K562 (cell line): Measurements from ENCODE around the gene C1QTNF2. TPM values are rescaled to one million over a fixed set of nuclear protein-coding genes. Genes with fewer than 3 reads are reported as not detected.

Source experiments
- ARID1B ChIP-seq: fragments of 450-650 bp; IDR thresholded peaks from 2 replicates; pipeline ENCODE4 v1.6.1; 2016; ENCODE audit warnings: antibody characterized with exemption, mild to moderate bottlenecking, inconsistent platforms
- ARNT ChIP-seq, 2 experiments: fragments of 450-650 bp; IDR thresholded peaks; 2 replicates each; pipeline ENCODE4 v1.6.1; 2016; ENCODE audit warnings: mild to moderate bottlenecking in 1 of 2
- CHD1 ChIP-seq: fragments of 200-600 bp; sonication (generic); IDR thresholded peaks from one replicate; pipeline ENCODE4 v1.6.1; 2012; ENCODE audit warnings: mild to moderate bottlenecking, moderate library complexity, low read length, inconsistent platforms
- CREM ChIP-seq: IDR thresholded peaks from 2 replicates; pipeline ENCODE4 v1.6.1; 2014; ENCODE audit warnings: antibody characterized with exemption, low read depth
- DEAF1 ChIP-seq: fragments of 450-650 bp; formaldehyde crosslinking; IDR thresholded peaks from 2 replicates; pipeline ENCODE4 v1.4.0; 2020; ENCODE audit warnings: mild to moderate bottlenecking, moderate library complexity
- E4F1 ChIP-seq: fragments of 250-450 bp; sonication (Bioruptor Pico); IDR thresholded peaks from 2 replicates; pipeline ENCODE4 v1.5.0; 2021; ENCODE audit warnings: mild to moderate bottlenecking, borderline replicate concordance
- FIP1L1 ChIP-seq: fragments of 200-400 bp; formaldehyde crosslinking; IDR thresholded peaks from 2 replicates; pipeline ENCODE4 v1.6.1; 2018; ENCODE audit warnings: mild to moderate bottlenecking, low read depth, low read length; ENCODE audit not compliant: poor library complexity, severe bottlenecking
- FOXA3 ChIP-seq, 2 experiments: fragments of 450-650 bp in 1 of 2; sonication (generic) in 1 of 2; formaldehyde crosslinking; IDR thresholded peaks in 1 of 2; conservative IDR thresholded peaks in 1 of 2; 2 replicates each; pipeline versions ENCODE4 v1.4.0 to v1.8.0; 2020 to 2022; ENCODE audit warnings: mild to moderate bottlenecking in 2 of 2, missing genetic modification reagents in 1 of 2
- KHSRP ChIP-seq: fragments of 450-650 bp; IDR thresholded peaks from 2 replicates; pipeline ENCODE4 v1.6.1; 2017
- MBD2 ChIP-seq: sonication (generic); IDR thresholded peaks from 2 replicates; pipeline ENCODE4 v1.6.1; 2016; ENCODE audit warnings: low read depth, borderline replicate concordance
- MCM3 ChIP-seq: fragments of 450-650 bp; IDR thresholded peaks from 2 replicates; pipeline ENCODE4 v1.6.1; 2016
- MECOM ChIP-seq: fragments of 250-450 bp; sonication (Bioruptor Pico); IDR thresholded peaks from 2 replicates; pipeline ENCODE4 v1.8.0; 2022; ENCODE audit warnings: inconsistent platforms
- NKRF ChIP-seq: fragments of 450-650 bp; IDR thresholded peaks from 2 replicates; pipeline ENCODE4 v1.6.1; 2016; ENCODE audit warnings: borderline replicate concordance
- NR3C1 ChIP-seq: sonication (generic); formaldehyde crosslinking; IDR thresholded peaks from 2 replicates; pipeline ENCODE4 v1.8.1; 2022; ENCODE audit warnings: missing genetic modification reagents
- NRF1 ChIP-seq, 2 experiments: fragments of 450-650 bp; IDR thresholded peaks in 1 of 2; conservative IDR thresholded peaks in 1 of 2; 2 replicates each; pipeline ENCODE4 v1.6.1; 2014; ENCODE audit warnings: mild to moderate bottlenecking in 2 of 2
- POLR2A ChIP-seq: fragments of 450-650 bp; conservative IDR thresholded peaks from 2 replicates; pipeline ENCODE4 v1.6.1; 2016
- POLR2AphosphoS5 ChIP-seq: IDR thresholded peaks from 2 replicates; pipeline ENCODE4 v1.6.1; 2011; ENCODE audit warnings: mild to moderate bottlenecking, low read depth, low read length, moderate library complexity; ENCODE audit not compliant: control insufficient read depth, insufficient read depth
- PYGO2 ChIP-seq: fragments of 450-650 bp; IDR thresholded peaks from 2 replicates; pipeline ENCODE4 v1.6.1; 2016; ENCODE audit warnings: mild to moderate bottlenecking, missing genetic modification characterization, moderate library complexity, missing compliant biosample characterization
- RBM15 ChIP-seq: fragments of 200-400 bp; formaldehyde crosslinking; IDR thresholded peaks from 2 replicates; pipeline ENCODE4 v1.6.1; 2018; ENCODE audit warnings: mild to moderate bottlenecking, low read length, moderate library complexity; ENCODE audit not compliant: insufficient read depth
- SMAD4 ChIP-seq: fragments of 250-450 bp; sonication (Bioruptor Pico); conservative IDR thresholded peaks from 2 replicates; pipeline ENCODE4 v1.8.0; 2021; ENCODE audit warnings: inconsistent platforms, mild to moderate bottlenecking, moderate library complexity
- ZBTB43 ChIP-seq: sonication (generic); formaldehyde crosslinking; IDR thresholded peaks from 2 replicates; pipeline ENCODE4 v1.8.0; 2023; ENCODE audit warnings: mild to moderate bottlenecking, missing genetic modification reagents
- ZNF124 ChIP-seq: sonication (generic); formaldehyde crosslinking; IDR thresholded peaks from 2 replicates; pipeline ENCODE4 v1.8.1; 2022; ENCODE audit warnings: missing genetic modification reagents
- ZNF232 ChIP-seq: sonication (generic); formaldehyde crosslinking; IDR thresholded peaks from 2 replicates; pipeline ENCODE4 v1.8.0; 2022; ENCODE audit warnings: mild to moderate bottlenecking, missing genetic modification reagents
- ZNF408 ChIP-seq: fragments of 250-450 bp; sonication (Bioruptor Pico); IDR thresholded peaks from 2 replicates; pipeline ENCODE4 v1.4.0; 2020; ENCODE audit warnings: low read depth, mild to moderate bottlenecking, moderate library complexity
- ZZZ3 ChIP-seq: fragments of 450-650 bp; IDR thresholded peaks from 2 replicates; pipeline ENCODE4 v1.6.1; 2016; ENCODE audit warnings: antibody characterized with exemption, mild to moderate bottlenecking, moderate library complexity
- polyA plus RNA-seq, 8 experiments: library from polyadenylated mRNA; depleted of rRNA in 4 of 8; stranded (reverse) in 5 of 8; unstranded in 3 of 8; fragments of >200 nt; fragmentation: Nextera tagmentation in 2 of 8; fragmentation: Illumina TruSeq in 1 of 8; extraction: Ambion mirVana in 2 of 8; extraction: Trizol in 1 of 8; gene quantifications; 2 replicates each; pipeline versions ENCODE4 v1.2.1 to v1.2.3, GENCODE V29; 2011 to 2014; ENCODE audit warnings: inconsistent platforms in 1 of 8, missing spikeins in 1 of 8
- total RNA-seq, 7 experiments: library from RNA; depleted of rRNA in 6 of 7; stranded (reverse); fragments of >200 nt in 6 of 7; fragmentation: Illumina TruSeq in 2 of 7; extraction: Trizol in 2 of 7; gene quantifications; 2 replicates each; pipeline versions ENCODE4 v1.2.1 to v1.2.3, GENCODE V29; 2011 to 2021; ENCODE audit warnings: low replicate concordance in 1 of 7

C1QTNF2 gene
- total and polyA plus RNA-seq, 9 of the 15 experiments (the other 6 are each of a cell fraction or from before 2014, with no cell fraction given), result not detected

- TF ChIP-seq ZBTB43 (CRISPR knock-in tag), result no peak
- TF ChIP-seq ARNT (IDR thresholded peaks at IDR 0.05), result no peak
- no peak for TF ChIP-seq SMAD4 (CRISPR knock-in tag)
- no peak for TF ChIP-seq ZNF232 (CRISPR knock-in tag)
- TF ChIP-seq MBD2, result no peak
- TF ChIP-seq PYGO2 (tag), result no peak
- TF ChIP-seq DEAF1 (CRISPR knock-in tag), result no peak
- no peak for TF ChIP-seq KHSRP
- TF ChIP-seq FOXA3 (CRISPR knock-in tag; conservative IDR thresholded peaks at IDR 0.05 in 1 of 2, IDR thresholded peaks at IDR 0.05 in 1 of 2), result no peak
- TF ChIP-seq ZNF408 (CRISPR knock-in tag), result no peak
- TF ChIP-seq NRF1 (conservative IDR thresholded peaks at IDR 0.05 in 1 of 2, IDR thresholded peaks at IDR 0.05 in 1 of 2), result peak; percentile 39 to 40; a peak in 3 of 4 replicates
- no peak for TF ChIP-seq NKRF
- no peak for TF ChIP-seq MCM3
- no peak for TF ChIP-seq RBM15
- TF ChIP-seq POLR2A, result no peak
- TF ChIP-seq FIP1L1, result no peak
- no peak for TF ChIP-seq CHD1
- TF ChIP-seq ZZZ3, result no peak
- TF ChIP-seq ARID1B, result no peak
- TF ChIP-seq POLR2AphosphoS5, result no peak
- TF ChIP-seq E4F1 (CRISPR knock-in tag), result no peak
- no peak for TF ChIP-seq CREM
- TF ChIP-seq MECOM (CRISPR knock-in tag), result peak; percentile 34; the same call in 1 of the 2 replicates
- TF ChIP-seq ZNF124 (CRISPR knock-in tag), result no peak
- TF ChIP-seq NR3C1 (CRISPR knock-in tag), result no peak
Measured at GRCh38 chr5:160298189-160298588, 72.2 kb downstream of the C1QTNF2 start (continued).
